Neural cell (in vitro differentiated cells): ENCODE data around the gene CCDC12. TPM values are rescaled to one million over a fixed set of nuclear protein-coding genes. Genes with fewer than 3 reads are reported as not detected.

Source experiments
- H2AFZ ChIP-seq: fragments of 200-600, 300-800 bp; sonication (generic), shearing (Covaris generic); 2 replicates; pipeline ENCODE4 v1.6.0; 2014; ENCODE audit warnings: low read depth, mild to moderate bottlenecking, antibody characterized with exemption, low read length, moderate library complexity
- H3F3A ChIP-seq: fragments of 200-600 bp; shearing (Covaris generic); 2 replicates; pipeline ENCODE4 v1.6.1; 2016; ENCODE audit warnings: mild to moderate bottlenecking, moderate library complexity, mixed read lengths, antibody characterized with exemption, low read length; ENCODE audit not compliant: insufficient read depth, poor library complexity, severe bottlenecking
- H3K27ac ChIP-seq: fragments of 200-600, 300-800 bp; sonication (generic), shearing (Covaris generic); 2 replicates; pipeline ENCODE4 v1.5.1; 2014; ENCODE audit warnings: mild to moderate bottlenecking, low read length, moderate library complexity
- H3K27me3 ChIP-seq: fragments of 300-800, 200-600 bp; sonication (generic), shearing (Covaris generic); 2 replicates; pipeline ENCODE4 v1.6.0; 2014; ENCODE audit warnings: mild to moderate bottlenecking, low read depth, low read length, moderate library complexity; ENCODE audit not compliant: insufficient read depth
- H3K36me3 ChIP-seq: fragments of 300-800, 200-600 bp; sonication (generic), shearing (Covaris generic); 2 replicates; pipeline ENCODE4 v1.5.1; 2014; ENCODE audit warnings: mild to moderate bottlenecking, antibody characterized with exemption, low read length, moderate library complexity; ENCODE audit not compliant: insufficient read depth
- H3K4me2 ChIP-seq: fragments of 300-800, 200-600 bp; sonication (generic), shearing (Covaris generic); 2 replicates; pipeline ENCODE4 v1.6.0; 2014; ENCODE audit warnings: mild to moderate bottlenecking, low read length
- H3K4me3 ChIP-seq: fragments of 300-800, 200-600 bp; sonication (generic), shearing (Covaris generic); 2 replicates; pipeline ENCODE4 v1.5.1; 2014; ENCODE audit warnings: mild to moderate bottlenecking, low read length, moderate library complexity
- H3K79me2 ChIP-seq: fragments of 200-600 bp; shearing (Covaris generic); replicated peaks from 2 replicates; pipeline ENCODE4 v1.6.0; 2014; ENCODE audit warnings: mild to moderate bottlenecking, low read length, moderate library complexity; ENCODE audit not compliant: insufficient read depth
- H3K9ac ChIP-seq: fragments of 300-800, 200-600 bp; sonication (generic), shearing (Covaris generic); 2 replicates; pipeline ENCODE4 v1.6.1; 2016; ENCODE audit warnings: mild to moderate bottlenecking, low read length, mixed read lengths
- H3K9me2 ChIP-seq: fragments of 200-600 bp; shearing (Covaris generic); 2 replicates; pipeline ENCODE4 v1.6.1; 2016; ENCODE audit warnings: mild to moderate bottlenecking, low read length, mixed read lengths; ENCODE audit not compliant: insufficient read depth
- H3K9me3 ChIP-seq: fragments of 200-600, 300-800 bp; sonication (generic), shearing (Covaris generic); 2 replicates; pipeline ENCODE4 v1.6.1; 2016; ENCODE audit warnings: mild to moderate bottlenecking, mixed run types, low read length, moderate library complexity, mixed read lengths
- H4K20me1 ChIP-seq: fragments of 200-600 bp; shearing (Covaris generic); 2 replicates; pipeline ENCODE4 v1.6.1; 2016; ENCODE audit warnings: mild to moderate bottlenecking, mixed run types; ENCODE audit not compliant: insufficient read depth
- CTCF ChIP-seq: fragments of 450-650 bp; IDR thresholded peaks from 2 replicates; pipeline ENCODE4 v1.5.1; 2014; ENCODE audit warnings: antibody characterized with exemption, mild to moderate bottlenecking, moderate library complexity; ENCODE audit not compliant: poor library complexity, severe bottlenecking
- EP300 ChIP-seq: fragments of 450-650 bp; conservative IDR thresholded peaks from 2 replicates; pipeline ENCODE4 v1.6.1; 2014; ENCODE audit warnings: antibody characterized with exemption, mild to moderate bottlenecking, moderate library complexity; ENCODE audit not compliant: poor library complexity, severe bottlenecking
- EZH2 ChIP-seq: fragments of 200-600, 300-800 bp; shearing (Covaris generic), sonication (generic); IDR thresholded peaks from 2 replicates; pipeline ENCODE4 v1.6.1; 2014; ENCODE audit warnings: antibody characterized with exemption, low read length, borderline replicate concordance, mild to moderate bottlenecking; ENCODE audit not compliant: insufficient read depth, poor library complexity, severe bottlenecking
- MXI1 ChIP-seq: fragments of 450-650 bp; conservative IDR thresholded peaks from 2 replicates; pipeline ENCODE4 v1.6.1; 2014; ENCODE audit warnings: antibody characterized with exemption, mild to moderate bottlenecking; ENCODE audit not compliant: poor library complexity, severe bottlenecking
- POLR2AphosphoS5 ChIP-seq: IDR thresholded peaks from 2 replicates; pipeline ENCODE4 v1.6.1; 2012
- RAD21 ChIP-seq: fragments of 450-650 bp; conservative IDR thresholded peaks from 2 replicates; pipeline ENCODE4 v1.6.1; 2014; ENCODE audit warnings: antibody characterized with exemption, mild to moderate bottlenecking, moderate library complexity
- SMC3 ChIP-seq: fragments of 450-650 bp; conservative IDR thresholded peaks from 2 replicates; pipeline ENCODE4 v1.6.1; 2014; ENCODE audit warnings: antibody characterized with exemption, mild to moderate bottlenecking, moderate library complexity; ENCODE audit not compliant: poor library complexity
- TAF1 ChIP-seq: IDR thresholded peaks from 2 replicates; pipeline ENCODE4 v1.6.1; 2012; ENCODE audit warnings: low read depth
- polyA plus RNA-seq: library from polyadenylated mRNA; depleted of rRNA; stranded (reverse); fragments of >200 nt; gene quantifications from 2 replicates; pipeline ENCODE4 v1.2.3, GENCODE V29; 2014
- TF ChIP-seq, protein P1 (sequence below): IDR thresholded peaks from 2 replicates; pipeline ENCODE4 v1.6.1; 2012; ENCODE audit warnings: borderline replicate concordance

CCDC12 gene
- polyA plus RNA-seq, 1 donor from 2014 or later = 46.4 TPM

GRCh38 chr3:46891132-46891531 is 85.4 kb downstream of the CCDC12 start:
- peaks cover 4% of the 10 kb centered on the region for H3K27me3 ChIP-seq

DNA sequence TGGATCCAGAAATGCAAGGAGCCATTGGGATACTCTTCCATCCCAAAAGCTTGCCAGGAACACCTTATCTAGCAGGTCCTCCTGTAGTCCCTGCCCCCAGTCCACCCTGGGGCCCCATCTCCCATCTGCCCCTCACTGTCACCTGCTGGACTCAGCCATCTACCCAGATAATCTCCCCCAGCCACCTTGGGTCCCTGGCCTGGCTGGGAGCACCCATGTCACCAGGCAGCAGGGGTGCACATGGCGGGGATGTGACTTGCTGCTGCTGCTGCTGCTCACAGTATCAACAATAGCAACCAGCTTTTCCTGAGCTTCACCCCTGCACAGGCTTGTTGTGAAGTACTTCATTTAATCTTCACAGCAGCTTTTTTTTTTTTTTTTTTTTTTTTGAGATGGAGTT is 86.4 kb downstream of the CCDC12 start:
- Histone ChIP-seq H3K9ac (no peak overlapping the region), H3K4me2 (no peak overlapping the region), H2AFZ (no peak overlapping the region), H3K9me2 (no peaks in the 10 kb centered on the region), H3K4me3 (no peak overlapping the region), H4K20me1 (no peaks in the 10 kb centered on the region), H3K36me3 (no peaks in the 10 kb centered on the region), H3K9me3 (no peaks in the 10 kb centered on the region), H3K79me2 (no peaks in the 10 kb centered on the region), H3F3A (no peaks in the 10 kb centered on the region), H3K27ac (no peak overlapping the region), H3K27me3 (peaks cover 6% of the 10 kb centered on the region)
- TF ChIP-seq MXI1 (no peak), POLR2AphosphoS5 (no peak), EP300 (no peak), SMC3 (no peak), RAD21 (no peak), TAF1 (no peak), EZH2 (no peak), CTCF (no peak)
- TF ChIP-seq, protein P1, sequence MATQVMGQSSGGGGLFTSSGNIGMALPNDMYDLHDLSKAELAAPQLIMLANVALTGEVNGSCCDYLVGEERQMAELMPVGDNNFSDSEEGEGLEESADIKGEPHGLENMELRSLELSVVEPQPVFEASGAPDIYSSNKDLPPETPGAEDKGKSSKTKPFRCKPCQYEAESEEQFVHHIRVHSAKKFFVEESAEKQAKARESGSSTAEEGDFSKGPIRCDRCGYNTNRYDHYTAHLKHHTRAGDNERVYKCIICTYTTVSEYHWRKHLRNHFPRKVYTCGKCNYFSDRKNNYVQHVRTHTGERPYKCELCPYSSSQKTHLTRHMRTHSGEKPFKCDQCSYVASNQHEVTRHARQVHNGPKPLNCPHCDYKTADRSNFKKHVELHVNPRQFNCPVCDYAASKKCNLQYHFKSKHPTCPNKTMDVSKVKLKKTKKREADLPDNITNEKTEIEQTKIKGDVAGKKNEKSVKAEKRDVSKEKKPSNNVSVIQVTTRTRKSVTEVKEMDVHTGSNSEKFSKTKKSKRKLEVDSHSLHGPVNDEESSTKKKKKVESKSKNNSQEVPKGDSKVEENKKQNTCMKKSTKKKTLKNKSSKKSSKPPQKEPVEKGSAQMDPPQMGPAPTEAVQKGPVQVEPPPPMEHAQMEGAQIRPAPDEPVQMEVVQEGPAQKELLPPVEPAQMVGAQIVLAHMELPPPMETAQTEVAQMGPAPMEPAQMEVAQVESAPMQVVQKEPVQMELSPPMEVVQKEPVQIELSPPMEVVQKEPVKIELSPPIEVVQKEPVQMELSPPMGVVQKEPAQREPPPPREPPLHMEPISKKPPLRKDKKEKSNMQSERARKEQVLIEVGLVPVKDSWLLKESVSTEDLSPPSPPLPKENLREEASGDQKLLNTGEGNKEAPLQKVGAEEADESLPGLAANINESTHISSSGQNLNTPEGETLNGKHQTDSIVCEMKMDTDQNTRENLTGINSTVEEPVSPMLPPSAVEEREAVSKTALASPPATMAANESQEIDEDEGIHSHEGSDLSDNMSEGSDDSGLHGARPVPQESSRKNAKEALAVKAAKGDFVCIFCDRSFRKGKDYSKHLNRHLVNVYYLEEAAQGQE = no peak

More at GRCh38 chr3:46891132-46891531, 85.4 kb downstream of the CCDC12 start:
- no peak overlapping the region for H3K4me3 ChIP-seq
- no peaks in the 10 kb centered on the region for H3K9me3 ChIP-seq
- H3F3A ChIP-seq = no peaks in the 10 kb centered on the region
- no peak overlapping the region for H3K9ac ChIP-seq
- H3K27ac ChIP-seq = no peak overlapping the region
- H2AFZ ChIP-seq = no peak overlapping the region
- H3K36me3 ChIP-seq = no peaks in the 10 kb centered on the region
- TF ChIP-seq RAD21 = no peak
- no peaks in the 10 kb centered on the region for H4K20me1 ChIP-seq
- no peak overlapping the region for H3K4me2 ChIP-seq
- H3K9me2 ChIP-seq = no peaks in the 10 kb centered on the region
- no peaks in the 10 kb centered on the region for H3K79me2 ChIP-seq
